WTC11 (cell line): ENCODE results near the gene E2F2. TPM values are rescaled to one million over a fixed set of nuclear protein-coding genes. Genes with fewer than 3 reads are reported as not detected.

ENCODE experiments used
- ATAC-seq: fragments of 200-7000 bp; cut with Tn5 transposase; 2 replicates; pipeline ENCODE4 v1.10.0; 2021; ENCODE audit warnings: mild to moderate bottlenecking, moderate library complexity
- CTCF ChIA-PET: fragments of 300-600 bp; sonication (Branson Sonifier 250); formaldehyde crosslinking; loops from one replicate; lab custom pipeline; 2021; ENCODE audit warnings: antibody characterized with exemption; lab: Charles Lee
- POLR2A ChIA-PET: fragments of 350-600 bp; sonication (Branson Sonifier 250); formaldehyde crosslinking; loops from one replicate; lab custom pipeline; 2021; ENCODE audit warnings: antibody characterized with exemption; lab: Charles Lee
- DNase-seq: peaks from one replicate; pipeline ENCODE4 v3.0.0; 2021; ENCODE audit warnings: low spot score
- H3K27ac Mint-ChIP-seq: 2 replicates; pipeline ENCODE4 v1.8.0; 2021; ENCODE audit warnings: mixed read lengths
- H3K27me3 Mint-ChIP-seq: 2 replicates; pipeline ENCODE4 v1.8.0; 2021; ENCODE audit warnings: low read depth, mild to moderate bottlenecking, moderate library complexity, mixed read lengths
- H3K36me3 Mint-ChIP-seq: 2 replicates; pipeline ENCODE4 v1.8.0; 2021; ENCODE audit warnings: mixed read lengths
- H3K4me1 Mint-ChIP-seq: 2 replicates; pipeline ENCODE4 v1.8.0; 2022; ENCODE audit warnings: mixed read lengths
- H3K4me3 Mint-ChIP-seq: 2 replicates; pipeline ENCODE4 v1.8.0; 2021; ENCODE audit warnings: mild to moderate bottlenecking, moderate library complexity, mixed read lengths
- H3K9me3 Mint-ChIP-seq: 2 replicates; pipeline ENCODE4 v1.8.0; 2021; ENCODE audit warnings: mixed read lengths
- AFF4 ChIP-seq: sonication (generic); formaldehyde crosslinking; IDR thresholded peaks from 2 replicates; pipeline ENCODE4 v1.8.1; 2023; ENCODE audit warnings: mild to moderate bottlenecking, missing genetic modification reagents, borderline replicate concordance
- ARID4B ChIP-seq: sonication (generic); formaldehyde crosslinking; IDR thresholded peaks from 2 replicates; pipeline ENCODE4 v1.8.0; 2023; ENCODE audit warnings: missing genetic modification reagents, mild to moderate bottlenecking, borderline replicate concordance
- ATF6 ChIP-seq: sonication (generic); formaldehyde crosslinking; IDR thresholded peaks from 2 replicates; pipeline ENCODE4 v1.8.1; 2023; ENCODE audit warnings: mild to moderate bottlenecking, missing genetic modification reagents
- CDX4 ChIP-seq: fragments of 250-450 bp; sonication (Bioruptor Pico); IDR thresholded peaks from 2 replicates; pipeline ENCODE4 v1.9.0; 2021; ENCODE audit warnings: moderate library complexity, mild to moderate bottlenecking, inconsistent platforms, borderline replicate concordance
- CREB1 ChIP-seq: sonication (generic); formaldehyde crosslinking; IDR thresholded peaks from 2 replicates; pipeline ENCODE4 v1.8.0; 2023; ENCODE audit warnings: mild to moderate bottlenecking, missing genetic modification reagents
- GRHL2 ChIP-seq: fragments of 250-450 bp; sonication (Bioruptor Pico); IDR thresholded peaks from 2 replicates; pipeline ENCODE4 v1.8.0; 2022; ENCODE audit warnings: mild to moderate bottlenecking, moderate library complexity; ENCODE audit not compliant: insufficient replicate concordance, severe bottlenecking
- ZNF138 ChIP-seq: sonication (generic); formaldehyde crosslinking; conservative IDR thresholded peaks from 2 replicates; pipeline ENCODE4 v1.8.1; 2022; ENCODE audit warnings: mild to moderate bottlenecking, moderate library complexity, missing genetic modification reagents
- total RNA-seq: library from RNA; stranded (reverse); gene quantifications from 3 replicates; pipeline ENCODE4 v1.2.3, GENCODE V29; 2021
- TF ChIP-seq, protein P1 (sequence below): sonication (generic); formaldehyde crosslinking; IDR thresholded peaks from 2 replicates; pipeline ENCODE4 v1.8.0; 2023; ENCODE audit warnings: missing genetic modification reagents
- TF ChIP-seq, protein P2 (sequence below): fragments of 250-450 bp; sonication (Bioruptor Pico); IDR thresholded peaks from 2 replicates; pipeline ENCODE4 v1.9.0; 2021; ENCODE audit warnings: mild to moderate bottlenecking, borderline replicate concordance

Gene E2F2
- total RNA-seq, 1 experiment from 2014 or later = 5.6 TPM

DNA sequence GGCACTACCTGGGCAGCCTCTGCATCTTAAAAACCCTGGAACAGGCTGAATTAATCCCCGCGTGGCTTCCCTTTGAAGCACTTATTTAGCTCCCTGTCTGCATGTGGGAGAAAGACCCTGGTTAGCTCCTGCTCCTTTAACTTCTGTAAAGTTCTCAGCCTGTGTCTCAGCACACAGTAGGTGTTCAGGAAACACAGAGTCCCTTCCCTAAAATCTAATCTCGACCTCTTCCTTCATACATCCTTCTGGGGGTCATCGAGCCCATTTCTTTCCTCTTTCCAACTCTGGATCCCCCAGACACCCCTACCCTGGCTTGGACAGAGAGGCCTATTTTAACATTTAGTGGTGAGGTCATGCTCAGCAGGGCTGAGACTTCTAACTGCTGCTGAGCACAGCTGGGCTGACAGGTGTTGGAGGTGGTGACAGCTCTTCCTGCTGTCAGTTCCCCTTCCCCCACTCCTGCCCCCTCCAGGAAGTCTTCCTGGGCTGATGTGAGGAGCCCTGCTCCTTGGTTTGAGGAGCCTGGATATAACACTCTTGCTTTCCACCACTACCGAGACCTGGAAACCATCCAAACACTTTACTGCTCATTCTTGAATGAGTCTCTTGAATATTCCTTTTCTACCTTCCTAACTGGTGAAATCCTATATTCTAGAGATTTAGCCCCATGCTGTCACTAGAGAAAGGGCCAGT lies 5.3 kb downstream of the E2F2 start (continued):
- no peak for TF ChIP-seq AFF4 (CRISPR knock-in tag)

- H3K36me3 Mint-ChIP-seq = peaks cover 5% of the 10 kb centered on the region
- H3K27me3 Mint-ChIP-seq = peaks cover 15% of the 10 kb centered on the region
- peaks cover 15% of the 10 kb centered on the region for H3K4me1 Mint-ChIP-seq
- ATAC-seq (no peak; the same call in 1 of the 2 replicates), DNase-seq (no peak)
- ChIA-PET POLR2A (interaction anchor here (0.7 to 1.8 kb wide), 4 partner anchors 15 to 34 kb away, joined by 3 to 5 read pairs (median 4); no protein-coding TSS in a partner anchor), CTCF (interaction anchor here (0.6 to 8.0 kb wide), 6 partner anchors 15 to 247 kb away, joined by 3 to 101 read pairs (median 8); no protein-coding TSS in a partner anchor)
- H3K4me3 Mint-ChIP-seq = no peak overlapping the region
- TF ChIP-seq ZNF138 = no peak
- no peak for TF ChIP-seq CDX4 (CRISPR knock-in tag)
- TF ChIP-seq, protein P1, sequence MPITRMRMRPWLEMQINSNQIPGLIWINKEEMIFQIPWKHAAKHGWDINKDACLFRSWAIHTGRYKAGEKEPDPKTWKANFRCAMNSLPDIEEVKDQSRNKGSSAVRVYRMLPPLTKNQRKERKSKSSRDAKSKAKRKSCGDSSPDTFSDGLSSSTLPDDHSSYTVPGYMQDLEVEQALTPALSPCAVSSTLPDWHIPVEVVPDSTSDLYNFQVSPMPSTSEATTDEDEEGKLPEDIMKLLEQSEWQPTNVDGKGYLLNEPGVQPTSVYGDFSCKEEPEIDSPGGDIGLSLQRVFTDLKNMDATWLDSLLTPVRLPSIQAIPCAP (CRISPR knock-in tag) = no peak
- no peak for TF ChIP-seq GRHL2
- TF ChIP-seq, protein P2, sequence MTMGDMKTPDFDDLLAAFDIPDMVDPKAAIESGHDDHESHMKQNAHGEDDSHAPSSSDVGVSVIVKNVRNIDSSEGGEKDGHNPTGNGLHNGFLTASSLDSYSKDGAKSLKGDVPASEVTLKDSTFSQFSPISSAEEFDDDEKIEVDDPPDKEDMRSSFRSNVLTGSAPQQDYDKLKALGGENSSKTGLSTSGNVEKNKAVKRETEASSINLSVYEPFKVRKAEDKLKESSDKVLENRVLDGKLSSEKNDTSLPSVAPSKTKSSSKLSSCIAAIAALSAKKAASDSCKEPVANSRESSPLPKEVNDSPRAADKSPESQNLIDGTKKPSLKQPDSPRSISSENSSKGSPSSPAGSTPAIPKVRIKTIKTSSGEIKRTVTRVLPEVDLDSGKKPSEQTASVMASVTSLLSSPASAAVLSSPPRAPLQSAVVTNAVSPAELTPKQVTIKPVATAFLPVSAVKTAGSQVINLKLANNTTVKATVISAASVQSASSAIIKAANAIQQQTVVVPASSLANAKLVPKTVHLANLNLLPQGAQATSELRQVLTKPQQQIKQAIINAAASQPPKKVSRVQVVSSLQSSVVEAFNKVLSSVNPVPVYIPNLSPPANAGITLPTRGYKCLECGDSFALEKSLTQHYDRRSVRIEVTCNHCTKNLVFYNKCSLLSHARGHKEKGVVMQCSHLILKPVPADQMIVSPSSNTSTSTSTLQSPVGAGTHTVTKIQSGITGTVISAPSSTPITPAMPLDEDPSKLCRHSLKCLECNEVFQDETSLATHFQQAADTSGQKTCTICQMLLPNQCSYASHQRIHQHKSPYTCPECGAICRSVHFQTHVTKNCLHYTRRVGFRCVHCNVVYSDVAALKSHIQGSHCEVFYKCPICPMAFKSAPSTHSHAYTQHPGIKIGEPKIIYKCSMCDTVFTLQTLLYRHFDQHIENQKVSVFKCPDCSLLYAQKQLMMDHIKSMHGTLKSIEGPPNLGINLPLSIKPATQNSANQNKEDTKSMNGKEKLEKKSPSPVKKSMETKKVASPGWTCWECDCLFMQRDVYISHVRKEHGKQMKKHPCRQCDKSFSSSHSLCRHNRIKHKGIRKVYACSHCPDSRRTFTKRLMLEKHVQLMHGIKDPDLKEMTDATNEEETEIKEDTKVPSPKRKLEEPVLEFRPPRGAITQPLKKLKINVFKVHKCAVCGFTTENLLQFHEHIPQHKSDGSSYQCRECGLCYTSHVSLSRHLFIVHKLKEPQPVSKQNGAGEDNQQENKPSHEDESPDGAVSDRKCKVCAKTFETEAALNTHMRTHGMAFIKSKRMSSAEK = no peak
- no peak for TF ChIP-seq ARID4B (CRISPR knock-in tag)
- TF ChIP-seq CREB1 (CRISPR knock-in tag) = no peak
- TF ChIP-seq ATF6 (CRISPR knock-in tag) = no peak
- TF ChIP-seq, all 79 proteins: peak for 0
- Mint-ChIP-seq H3K9me3 (no peaks in the 10 kb centered on the region), H3K27ac (no peak overlapping the region)
These were observed 6.2 kb downstream of the E2F2 start for GRCh38 chr1:23524716-23525401.
